A673 (cell line): Measurements from ENCODE around the gene BNC2. TPM values are rescaled to one million over a fixed set of nuclear protein-coding genes. Genes with fewer than 3 reads are reported as not detected.

Experiments used
- BruUV-seq: library from RNA; stranded (reverse); fragments of 400-500 nt; replicated peaks from 2 replicates; lab custom pipeline; 2021; lab: Mats Ljungman, UMichigan
- CTCF ChIA-PET: fragments of 300-600 bp; sonication (Branson Sonifier 250); formaldehyde crosslinking; loops from one replicate; lab custom pipeline; 2022; ENCODE audit warnings: antibody characterized with exemption; lab: Charles Lee
- POLR2A ChIA-PET: fragments of 300-600 bp; sonication (Branson Sonifier 250); formaldehyde crosslinking; loops from one replicate; lab custom pipeline; 2022; ENCODE audit warnings: antibody characterized with exemption; ENCODE audit not compliant: low non-redundant PET; lab: Charles Lee
- DNase-seq: peaks from one replicate; pipeline ENCODE4 v3.0.0-alpha.2; 2015; ENCODE audit warnings: low spot score
- H3K27ac ChIP-seq: fragments of 200-600 bp; sonication (generic); 2 replicates; pipeline ENCODE4 v1.5.1; 2016; ENCODE audit warnings: mixed run types, low read depth, mild to moderate bottlenecking, mixed read lengths, antibody characterized with exemption, low read length; ENCODE audit not compliant: poor library complexity, severe bottlenecking
- H3K27me3 ChIP-seq: fragments of 200-600 bp; sonication (generic); replicated peaks from 2 replicates; pipeline ENCODE4 v1.6.1; 2017; ENCODE audit warnings: mixed run types, low read depth, mild to moderate bottlenecking, mixed read lengths, antibody characterized with exemption, low read length; ENCODE audit not compliant: insufficient read depth, poor library complexity
- H3K36me3 ChIP-seq: fragments of 200-600 bp; sonication (generic); 2 replicates; pipeline ENCODE4 v1.6.1; 2016; ENCODE audit warnings: mixed run types, mild to moderate bottlenecking, mixed read lengths, antibody characterized with exemption, low read length; ENCODE audit not compliant: insufficient read depth, poor library complexity, severe bottlenecking
- H3K4me1 ChIP-seq: fragments of 200-600 bp; sonication (generic); 2 replicates; pipeline ENCODE4 v1.6.1; 2017; ENCODE audit warnings: mixed run types, mild to moderate bottlenecking, mixed read lengths, antibody characterized with exemption, low read length; ENCODE audit not compliant: insufficient read depth, poor library complexity, severe bottlenecking
- H3K4me3 ChIP-seq: fragments of 200-600 bp; sonication (generic); 2 replicates; pipeline ENCODE4 v1.5.1; 2016; ENCODE audit warnings: low read depth, mixed run types, mild to moderate bottlenecking, mixed read lengths, low read length; ENCODE audit not compliant: poor library complexity, severe bottlenecking
- H3K9me3 ChIP-seq: fragments of 200-600 bp; sonication (generic); 2 replicates; pipeline ENCODE4 v1.6.1; 2016; ENCODE audit warnings: mixed run types, low read depth, mild to moderate bottlenecking, mixed read lengths, antibody characterized with exemption, low read length; ENCODE audit not compliant: poor library complexity, severe bottlenecking
- CTCF ChIP-seq: fragments of 300-800, 200-600 bp; sonication (generic); conservative IDR thresholded peaks from 2 replicates; pipeline ENCODE4 v1.5.1; 2017; ENCODE audit warnings: low read depth, mild to moderate bottlenecking, antibody characterized with exemption, low read length, moderate library complexity, mixed read lengths
- EZH2 ChIP-seq: fragments of 200-600 bp; sonication (generic); IDR thresholded peaks from 2 replicates; pipeline ENCODE4 v1.6.1; 2017; ENCODE audit warnings: borderline replicate concordance, low read depth, mild to moderate bottlenecking, mixed read lengths, antibody characterized with exemption, low read length; ENCODE audit not compliant: poor library complexity, severe bottlenecking
- intact Hi-C: fragments of 100-400 bp; cut with micrococcal nuclease; formaldehyde crosslinking; loops from one replicate; pipeline ENCODE4 v1.10.0; 2022; ENCODE audit not compliant: unreplicated experiment
- total RNA-seq: library from RNA; stranded (reverse); gene quantifications from 2 replicates; pipeline ENCODE4 v1.2.3, GENCODE V29; 2021

Gene BNC2
- total RNA-seq, 1 experiment from 2014 or later, result 0.45 TPM

DNA sequence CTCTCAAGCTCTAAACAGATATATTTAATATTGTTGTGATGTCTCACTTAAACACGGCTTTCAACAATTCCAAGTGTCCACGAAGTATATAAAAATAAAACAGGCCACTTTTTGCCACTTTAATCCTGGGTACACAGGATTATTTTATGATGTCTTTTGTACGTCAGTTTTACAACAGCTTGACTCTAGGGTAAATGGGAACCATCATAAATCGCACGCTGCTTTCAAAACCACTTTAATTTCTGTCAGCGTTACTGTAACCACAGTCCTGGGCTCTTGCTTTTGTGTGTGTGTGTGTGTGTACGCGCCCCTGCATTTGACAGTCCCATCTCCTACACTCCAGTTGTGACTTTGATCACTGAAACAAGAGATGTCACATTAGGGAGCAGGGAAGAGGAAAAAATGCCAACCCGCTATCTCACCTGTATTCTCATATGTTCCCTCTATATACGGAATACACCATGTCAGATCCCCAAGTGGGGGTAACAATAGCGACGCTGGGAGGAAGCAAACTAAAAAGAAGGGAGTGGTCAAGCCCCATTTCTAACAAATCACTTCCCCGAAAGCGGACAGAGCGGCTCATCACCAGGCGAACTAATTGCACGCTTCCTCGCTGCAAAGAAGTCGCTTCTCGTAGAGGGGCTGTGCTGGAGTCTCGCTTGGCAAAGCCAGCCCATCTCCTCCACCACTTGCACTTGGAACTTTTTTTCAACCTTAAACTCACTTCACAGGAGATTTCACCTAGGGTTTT is 1.2 kb downstream of the BNC2 start:
- no peak for DNase-seq
- TF ChIP-seq EZH2 (no peak), CTCF (no peak)
- H3K9me3 ChIP-seq, result no peaks in the 10 kb centered on the region
- no peaks in the 10 kb centered on the region for H3K36me3 ChIP-seq
- no peaks in the 10 kb centered on the region for H3K4me1 ChIP-seq
- peaks cover 25% of the 10 kb centered on the region for H3K27me3 ChIP-seq
- no peak overlapping the region for H3K4me3 ChIP-seq
- POLR2A ChIA-PET, result no interaction called here
- intact Hi-C loops, result no loop called here
- BruUV-seq, result no TSS peak
- no peak overlapping the region for H3K27ac ChIP-seq
- CTCF ChIA-PET, result no interaction called here

GRCh38 chr9:16868701-16869100 is 1.8 kb downstream of the BNC2 start:
- CTCF ChIA-PET, result no interaction called here
- Histone ChIP-seq H3K27ac (no peak overlapping the region), H3K4me3 (no peak overlapping the region)

GRCh38 chr9:16867576-16868311 is 2.7 kb downstream of the BNC2 start:
- intact Hi-C loops, result no loop called here
- no peak overlapping the region for H3K27ac ChIP-seq

More at GRCh38 chr9:16868701-16869100, 1.8 kb downstream of the BNC2 start:
- H3K9me3 ChIP-seq, result no peaks in the 10 kb centered on the region
- DNase-seq, result no peak
- no peaks in the 10 kb centered on the region for H3K36me3 ChIP-seq
- POLR2A ChIA-PET, result no interaction called here
- no TSS peak for BruUV-seq
- intact Hi-C loops, result no loop called here
- no peaks in the 10 kb centered on the region for H3K4me1 ChIP-seq
- H3K27me3 ChIP-seq, result peaks cover 25% of the 10 kb centered on the region
- TF ChIP-seq EZH2 (no peak), CTCF (no peak)

More at GRCh38 chr9:16867576-16868311, 2.7 kb downstream of the BNC2 start:
- CTCF ChIA-PET, result no interaction called here
- Histone ChIP-seq H3K4me1 (no peaks in the 10 kb centered on the region), H3K9me3 (no peaks in the 10 kb centered on the region), H3K27me3 (peaks cover 25% of the 10 kb centered on the region), H3K4me3 (no peak overlapping the region), H3K36me3 (no peaks in the 10 kb centered on the region)
- BruUV-seq, result no TSS peak
- no peak for DNase-seq
- TF ChIP-seq CTCF (no peak), EZH2 (no peak)
- POLR2A ChIA-PET, result no interaction called here
